ENCODE results near the gene ZNF438.
"Not testable (repeated sequence)": the region's sequence is repeated elsewhere in the genome, so short reads cannot be mapped to it uniquely, and the experiment has no call there.

The ZNF438 gene

DNA sequence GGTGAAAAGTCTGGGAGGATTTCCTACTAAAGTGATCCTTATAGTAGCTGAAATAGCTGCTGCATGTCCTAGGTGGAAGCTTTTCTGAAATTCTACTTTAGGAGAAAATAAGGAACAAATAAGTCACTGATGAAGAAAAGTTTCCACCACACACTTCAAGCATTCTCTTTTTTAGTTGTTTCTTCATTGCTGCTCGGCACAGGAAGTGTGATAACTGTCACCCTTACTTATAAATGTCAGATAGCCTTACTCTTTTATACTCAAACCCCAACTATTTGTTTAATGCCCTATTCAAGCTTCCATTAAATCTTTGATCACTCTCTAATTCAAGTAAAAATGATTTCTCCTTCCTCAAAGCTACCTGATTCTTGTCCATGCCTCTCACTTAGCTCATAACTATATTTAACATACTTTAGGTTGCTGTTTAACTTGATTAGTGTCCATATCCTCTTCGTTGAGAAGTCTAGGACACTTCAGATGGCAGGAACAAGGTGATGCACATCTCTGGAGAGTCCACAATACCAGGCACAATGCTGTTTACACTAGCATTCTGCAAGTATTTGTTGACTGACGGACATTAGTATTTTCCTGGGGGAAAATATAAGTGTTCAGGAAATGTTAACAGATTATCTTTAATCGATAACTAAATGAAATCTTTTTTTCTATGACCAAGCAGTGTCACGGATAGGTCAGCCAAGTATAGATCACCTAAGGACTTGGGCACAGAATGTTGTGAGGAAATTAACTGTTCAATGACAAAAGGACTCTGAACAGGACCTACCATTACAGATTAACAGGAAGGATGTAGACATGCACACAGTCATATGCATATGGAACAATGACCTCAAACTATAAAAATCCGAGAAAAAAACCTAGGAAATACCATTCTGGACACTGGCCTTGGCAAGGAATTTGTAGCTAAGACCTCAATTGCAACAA is 67.4 kb downstream of the ZNF438 start:
- no peak for DNase-seq (ENCODE audit: extremely low spot score)
- ChIA-PET POLR2A (no interaction called here), CTCF (no interaction called here)
- TF ChIP-seq L3MBTL2 (conservative IDR thresholded peaks at IDR 0.05): no peak
- TF ChIP-seq BHLHE40 (IDR thresholded peaks at IDR 0.05; ENCODE audit: borderline replicate concordance): no peak
- TF ChIP-seq SP1 (IDR thresholded peaks at IDR 0.05): no peak
- TF ChIP-seq, protein P1, sequence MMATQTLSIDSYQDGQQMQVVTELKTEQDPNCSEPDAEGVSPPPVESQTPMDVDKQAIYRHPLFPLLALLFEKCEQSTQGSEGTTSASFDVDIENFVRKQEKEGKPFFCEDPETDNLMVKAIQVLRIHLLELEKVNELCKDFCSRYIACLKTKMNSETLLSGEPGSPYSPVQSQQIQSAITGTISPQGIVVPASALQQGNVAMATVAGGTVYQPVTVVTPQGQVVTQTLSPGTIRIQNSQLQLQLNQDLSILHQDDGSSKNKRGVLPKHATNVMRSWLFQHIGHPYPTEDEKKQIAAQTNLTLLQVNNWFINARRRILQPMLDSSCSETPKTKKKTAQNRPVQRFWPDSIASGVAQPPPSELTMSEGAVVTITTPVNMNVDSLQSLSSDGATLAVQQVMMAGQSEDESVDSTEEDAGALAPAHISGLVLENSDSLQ (IDR thresholded peaks at IDR 0.05): no peak
- TF ChIP-seq ELF4 (IDR thresholded peaks at IDR 0.05): no peak
- no peak for TF ChIP-seq CTBP1 (IDR thresholded peaks at IDR 0.05; ENCODE audit: borderline replicate concordance)
- TF ChIP-seq NFRKB (IDR thresholded peaks at IDR 0.05): no peak

DNA sequence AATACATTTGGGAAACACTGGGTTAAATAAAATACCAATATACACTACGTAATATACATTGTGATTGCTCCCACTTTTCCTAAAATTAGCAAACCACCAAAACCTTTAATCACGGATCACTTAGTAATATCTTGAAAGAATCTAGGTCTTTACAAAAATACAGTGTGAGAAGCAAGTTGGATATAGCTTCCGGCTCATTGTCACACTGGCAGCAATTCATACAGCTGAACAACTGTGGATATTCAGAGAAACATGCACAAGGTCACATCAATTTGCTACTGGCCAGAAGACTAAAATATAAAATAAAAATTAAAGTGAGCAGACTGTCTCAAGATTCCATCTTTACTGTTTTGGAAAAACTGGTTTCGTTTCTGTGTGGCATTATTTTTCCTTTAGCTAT is 69.1 kb downstream of the ZNF438 start:
- ChIA-PET CTCF (no interaction called here), POLR2A (no interaction called here)
- DNase-seq (ENCODE audit: extremely low spot score): no peak
- no peak for TF ChIP-seq FOXA1 (IDR thresholded peaks at IDR 0.05)
- no peak for TF ChIP-seq ELF4 (IDR thresholded peaks at IDR 0.05)
- no peak for TF ChIP-seq NFRKB (IDR thresholded peaks at IDR 0.05)
- TF ChIP-seq SUZ12 (IDR thresholded peaks at IDR 0.05): no peak
- TF ChIP-seq L3MBTL2 (conservative IDR thresholded peaks at IDR 0.05): no peak
- no peak for TF ChIP-seq SP1 (IDR thresholded peaks at IDR 0.05)
- TF ChIP-seq ARNT (IDR thresholded peaks at IDR 0.05): no peak

DNA sequence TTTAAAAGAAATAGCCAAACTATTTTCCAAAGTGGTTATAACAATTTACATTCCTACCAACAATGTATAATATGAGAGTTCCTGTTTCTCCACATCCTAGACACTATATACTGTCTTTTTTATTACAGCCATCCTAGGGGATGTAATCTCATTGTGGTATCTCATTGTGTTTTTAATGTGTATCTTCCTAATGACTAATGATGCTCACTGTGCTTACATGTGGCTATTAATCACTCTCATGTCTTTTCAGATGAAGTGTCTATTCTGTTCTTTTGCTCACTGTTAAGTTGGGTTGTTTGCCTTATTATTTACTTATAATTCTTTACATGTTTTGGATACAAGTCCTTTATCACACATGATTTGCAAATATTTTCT is 71.8 kb downstream of the ZNF438 start:
- DNase-seq (ENCODE audit: extremely low spot score): no peak
- CTCF ChIA-PET: no interaction called here
- TF ChIP-seq ELF4 (IDR thresholded peaks at IDR 0.05) (no peak), L3MBTL2 (conservative IDR thresholded peaks at IDR 0.05) (no peak), SP1 (IDR thresholded peaks at IDR 0.05) (no peak), CTBP1 (IDR thresholded peaks at IDR 0.05; ENCODE audit: borderline replicate concordance) (no peak), FOXM1 (IDR thresholded peaks at IDR 0.05; ENCODE audit: borderline replicate concordance) (no peak), SUZ12 (IDR thresholded peaks at IDR 0.05) (no peak), HDGF (IDR thresholded peaks at IDR 0.05; ENCODE audit: borderline replicate concordance) (no peak), BHLHE40 (IDR thresholded peaks at IDR 0.05; ENCODE audit: borderline replicate concordance) (no peak)
- TF ChIP-seq, protein P1 (IDR thresholded peaks at IDR 0.05): no peak
- POLR2A ChIA-PET: no interaction called here

DNA sequence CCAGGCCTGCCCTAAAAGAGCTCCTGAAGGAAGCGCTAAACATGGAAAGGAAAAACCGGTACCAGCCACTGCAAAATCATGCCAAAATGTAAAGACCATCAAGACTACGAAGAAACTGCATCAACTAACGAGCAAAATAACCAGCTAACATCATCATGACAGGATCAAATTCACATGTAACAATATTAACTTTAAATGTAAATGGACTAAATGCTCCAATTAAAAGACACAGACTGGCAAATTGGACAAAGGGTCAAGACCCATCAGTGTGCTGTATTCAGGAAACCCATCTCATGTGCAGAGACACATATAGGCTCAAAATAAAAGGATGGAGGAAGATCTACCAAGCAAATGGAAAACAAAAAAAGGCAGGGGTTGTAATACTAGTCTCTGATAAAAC is 82.4 kb downstream of the ZNF438 start:
- POLR2A ChIA-PET; DNase-seq (ENCODE audit: extremely low spot score); CTCF ChIA-PET: not testable (repeated sequence)

DNA sequence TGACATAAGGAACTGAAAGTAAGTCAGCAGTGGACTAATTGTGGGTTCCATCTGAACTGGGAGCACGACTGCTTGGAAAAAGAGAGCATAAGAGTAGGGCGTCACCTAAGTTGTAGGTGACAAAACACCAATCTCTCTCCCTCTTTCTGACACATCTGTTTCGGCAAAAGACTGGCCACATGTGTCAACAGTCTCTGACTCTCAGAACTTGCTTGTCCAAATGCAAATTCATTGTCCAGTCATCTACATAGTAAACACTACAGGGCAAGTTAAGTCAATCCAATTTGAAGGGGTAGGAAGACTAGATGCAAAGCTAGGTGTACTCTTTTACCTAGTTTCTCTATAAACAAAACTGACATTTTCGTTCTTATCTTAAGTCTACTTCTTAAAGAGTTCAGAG is 87.7 kb downstream of the ZNF438 start:
- DNase-seq (ENCODE audit: extremely low spot score): no peak
- ChIA-PET CTCF (no interaction called here), POLR2A (no interaction called here)
- TF ChIP-seq ARNT (IDR thresholded peaks at IDR 0.05): no peak
- TF ChIP-seq FOXA1 (IDR thresholded peaks at IDR 0.05): no peak
- no peak for TF ChIP-seq ZNF384 (IDR thresholded peaks at IDR 0.05)
- no peak for TF ChIP-seq L3MBTL2 (conservative IDR thresholded peaks at IDR 0.05)
- no peak for TF ChIP-seq NFRKB (IDR thresholded peaks at IDR 0.05)
- no peak for TF ChIP-seq FOXK2 (IDR thresholded peaks at IDR 0.05)
- no peak for TF ChIP-seq FOXM1 (IDR thresholded peaks at IDR 0.05; ENCODE audit: borderline replicate concordance)
- TF ChIP-seq HDGF (IDR thresholded peaks at IDR 0.05; ENCODE audit: borderline replicate concordance): no peak
- no peak for TF ChIP-seq BHLHE40 (IDR thresholded peaks at IDR 0.05; ENCODE audit: borderline replicate concordance)
- TF ChIP-seq SUZ12 (IDR thresholded peaks at IDR 0.05): no peak
- TF ChIP-seq LEF1 (IDR thresholded peaks at IDR 0.05; ENCODE audit: borderline replicate concordance): no peak
- TF ChIP-seq SP1 (IDR thresholded peaks at IDR 0.05): no peak

DNA sequence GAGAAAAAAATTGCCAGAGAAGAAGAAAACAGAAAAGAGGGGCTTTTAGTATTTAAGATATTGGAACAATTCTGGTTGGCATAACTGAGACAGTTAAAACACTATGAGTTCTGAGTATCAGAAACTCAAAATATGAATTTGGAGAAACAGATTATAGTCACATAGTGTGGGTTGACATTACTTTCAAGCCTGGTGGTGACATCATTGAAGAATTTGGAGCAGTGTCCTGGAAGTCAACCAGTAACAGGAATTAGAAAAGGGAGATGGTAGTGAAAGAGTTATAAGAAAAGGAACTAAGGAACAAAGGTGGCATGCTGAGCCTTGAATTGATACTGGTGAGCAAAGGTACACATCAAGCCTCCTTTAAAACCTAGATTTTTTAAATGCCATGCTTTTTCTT is 88.2 kb downstream of the ZNF438 start:
- TF ChIP-seq NFRKB (IDR thresholded peaks at IDR 0.05): no peak
- TF ChIP-seq FOXK2 (IDR thresholded peaks at IDR 0.05): no peak
- no peak for TF ChIP-seq ELF4 (IDR thresholded peaks at IDR 0.05)
- no peak for TF ChIP-seq ZNF384 (IDR thresholded peaks at IDR 0.05)
- TF ChIP-seq SUZ12 (IDR thresholded peaks at IDR 0.05): no peak
- TF ChIP-seq L3MBTL2 (conservative IDR thresholded peaks at IDR 0.05): no peak
- TF ChIP-seq LEF1 (IDR thresholded peaks at IDR 0.05; ENCODE audit: borderline replicate concordance): no peak
- no peak for TF ChIP-seq BHLHE40 (IDR thresholded peaks at IDR 0.05; ENCODE audit: borderline replicate concordance)
- TF ChIP-seq ARNT (IDR thresholded peaks at IDR 0.05): no peak

DNA sequence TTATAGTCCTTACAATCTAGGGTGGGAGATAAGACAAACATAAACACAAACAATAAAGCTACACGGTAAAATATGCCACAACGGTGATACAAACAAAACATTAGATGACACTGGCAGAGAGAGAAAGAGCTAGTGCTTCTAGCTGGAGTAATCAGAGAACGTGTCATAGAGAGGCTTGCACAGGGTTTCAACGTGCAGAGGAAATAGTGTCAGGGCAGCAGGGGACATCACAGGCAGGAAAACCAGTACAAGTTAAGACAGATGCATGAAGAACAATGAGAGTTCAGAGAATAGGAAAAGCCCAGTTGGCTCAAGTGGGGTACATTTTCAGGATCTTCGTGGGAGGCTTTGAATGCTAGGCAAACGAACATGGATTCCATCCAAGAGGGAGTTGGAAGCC is 91.4 kb downstream of the ZNF438 start:
- CTCF ChIA-PET: no interaction called here
- no peak for DNase-seq (ENCODE audit: extremely low spot score)
- POLR2A ChIA-PET: no interaction called here
- no peak for TF ChIP-seq ZNF384 (IDR thresholded peaks at IDR 0.05)

More for the DNA sequence above, 88.2 kb downstream of the ZNF438 start:
- no peak for DNase-seq (ENCODE audit: extremely low spot score)
- CTCF ChIA-PET: no interaction called here
- POLR2A ChIA-PET: no interaction called here

DNA sequence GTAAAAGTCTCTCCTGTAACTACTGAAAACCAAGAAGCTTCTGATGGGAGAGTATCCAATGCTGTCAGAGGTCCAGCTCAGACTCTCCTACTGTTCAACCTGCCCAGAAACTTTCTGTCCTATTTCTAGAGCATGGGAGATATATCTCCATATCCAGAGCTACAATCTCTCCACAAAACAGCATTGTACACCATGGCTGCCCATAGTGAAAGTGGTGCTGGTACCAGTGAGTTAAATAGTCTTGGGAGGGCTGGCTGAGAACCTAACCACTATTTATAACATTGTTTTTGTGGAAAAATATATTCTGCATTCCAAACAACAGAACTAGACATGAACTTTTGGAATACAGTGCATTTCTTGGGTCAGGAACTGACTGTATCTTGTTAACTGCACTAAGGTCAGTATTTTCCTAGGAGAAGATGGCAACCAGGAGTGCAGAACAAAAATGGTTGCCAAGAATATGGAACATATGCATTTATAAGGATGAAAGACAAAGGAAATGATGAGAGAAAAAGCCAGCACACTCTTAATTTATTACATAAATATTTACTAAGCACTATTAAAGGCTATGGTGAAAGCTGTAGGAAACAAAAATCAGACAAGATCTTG is 91.9 kb downstream of the ZNF438 start:
- DNase-seq (ENCODE audit: extremely low spot score): no peak
- ChIA-PET POLR2A (no interaction called here), CTCF (no interaction called here)
- TF ChIP-seq L3MBTL2 (conservative IDR thresholded peaks at IDR 0.05): no peak
- TF ChIP-seq HDGF (IDR thresholded peaks at IDR 0.05; ENCODE audit: borderline replicate concordance): no peak
- TF ChIP-seq SP1 (IDR thresholded peaks at IDR 0.05): no peak
- no peak for TF ChIP-seq NFRKB (IDR thresholded peaks at IDR 0.05)
- TF ChIP-seq LEF1 (IDR thresholded peaks at IDR 0.05; ENCODE audit: borderline replicate concordance): no peak
- TF ChIP-seq ZNF384 (IDR thresholded peaks at IDR 0.05): no peak
- no peak for TF ChIP-seq FOXK2 (IDR thresholded peaks at IDR 0.05)
- no peak for TF ChIP-seq SUZ12 (IDR thresholded peaks at IDR 0.05)
- TF ChIP-seq ARNT (IDR thresholded peaks at IDR 0.05): no peak
- TF ChIP-seq CTBP1 (IDR thresholded peaks at IDR 0.05; ENCODE audit: borderline replicate concordance): no peak
- no peak for TF ChIP-seq ELF4 (IDR thresholded peaks at IDR 0.05)
- no peak for TF ChIP-seq FOXA1 (IDR thresholded peaks at IDR 0.05)
- no peak for TF ChIP-seq FOXM1 (IDR thresholded peaks at IDR 0.05; ENCODE audit: borderline replicate concordance)
- TF ChIP-seq BHLHE40 (IDR thresholded peaks at IDR 0.05; ENCODE audit: borderline replicate concordance): no peak
- TF ChIP-seq TARDBP (IDR thresholded peaks at IDR 0.05): no peak
- TF ChIP-seq, protein P1 (IDR thresholded peaks at IDR 0.05): no peak
